GM12892 (cell line): Measurements from ENCODE around the gene RPS13.
"Not testable (repeated sequence)": the region's sequence is repeated elsewhere in the genome, so short reads cannot be mapped to it uniquely, and the experiment has no call there.

ENCODE experiments used
- DNase-seq: peaks from one replicate; pipeline ENCODE4 v3.0.0; 2011; ENCODE audit not compliant: insufficient read length
- FAIRE-seq: peaks from 2 replicates; lab custom pipeline; 2011; peaks lifted over from hg19 to GRCh38; lab: Jason Lieb, UNC
- POLR2A ChIP-seq: IDR thresholded peaks from 2 replicates; pipeline ENCODE4 v1.6.1; 2011; ENCODE audit warnings: low read depth, low read length, control low read depth
- POLR2AphosphoS5 ChIP-seq: IDR thresholded peaks from 2 replicates; pipeline ENCODE4 v1.6.1; 2011; ENCODE audit warnings: low read depth, low read length, control low read depth
- TAF1 ChIP-seq: IDR thresholded peaks from 2 replicates; pipeline ENCODE4 v1.6.1; 2011; ENCODE audit warnings: low read depth, mild to moderate bottlenecking, control low read depth, low read length, borderline replicate concordance

Gene RPS13

DNA sequence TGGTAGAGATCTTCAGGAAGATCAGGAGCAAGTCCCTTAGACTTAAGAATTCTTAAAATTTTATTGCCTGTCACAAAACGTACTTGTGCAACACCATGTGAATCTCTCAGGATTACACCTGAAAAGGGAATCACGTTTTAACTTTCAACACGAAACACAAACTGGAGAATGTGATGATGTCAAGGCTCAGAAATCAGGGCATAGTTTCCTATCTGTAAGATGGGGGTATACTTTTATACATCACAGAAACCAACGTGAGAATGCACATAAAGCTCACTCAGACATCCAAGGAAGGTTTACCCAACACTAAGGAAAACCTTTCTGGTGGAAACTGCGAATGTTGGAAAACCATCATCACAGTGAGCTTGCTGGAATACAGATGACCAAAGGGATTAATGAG is 2.0 kb downstream of the RPS13 start:
- DNase-seq (no peak), FAIRE-seq (no peak)
- TF ChIP-seq POLR2A (no peak), POLR2AphosphoS5 (no peak; the same call in 1 of the 2 replicates), TAF1 (no peak)

DNA sequence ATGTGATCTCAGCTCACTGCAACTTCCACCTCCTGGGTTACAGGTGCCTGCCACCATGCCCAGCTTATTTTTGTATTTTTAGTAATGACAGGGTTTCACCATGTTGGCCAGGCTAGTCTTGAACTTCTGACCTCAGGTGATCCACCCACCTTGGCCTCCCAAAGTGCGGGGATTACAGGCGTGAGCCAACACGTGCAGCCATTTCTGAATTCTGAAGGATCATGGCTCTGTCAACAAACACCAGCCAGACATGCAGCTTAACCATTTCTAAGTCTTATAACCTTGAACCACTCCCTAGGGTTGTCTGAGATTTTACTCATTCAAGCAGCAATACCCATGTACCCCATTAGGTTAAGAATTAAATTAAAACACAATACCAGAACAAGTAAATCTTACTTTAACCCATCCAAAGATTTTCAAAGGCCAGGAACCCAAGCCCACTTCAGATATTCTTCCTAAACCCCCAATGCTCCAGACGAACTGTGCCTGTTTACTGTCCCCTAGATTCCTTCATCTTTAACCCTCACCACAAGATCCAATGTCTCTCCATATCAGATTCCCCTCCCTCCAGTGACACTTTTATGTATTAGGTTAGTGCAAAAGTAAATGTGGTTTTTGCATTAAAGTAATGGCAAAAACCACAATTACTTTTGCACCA is 4.0 kb downstream of the RPS13 start:
- TF ChIP-seq TAF1 (no peak), POLR2A (peak; percentile 55; the same call in 1 of the 2 replicates), POLR2AphosphoS5 (peak; percentile 69)
- FAIRE-seq (no peak), DNase-seq (no peak)

DNA sequence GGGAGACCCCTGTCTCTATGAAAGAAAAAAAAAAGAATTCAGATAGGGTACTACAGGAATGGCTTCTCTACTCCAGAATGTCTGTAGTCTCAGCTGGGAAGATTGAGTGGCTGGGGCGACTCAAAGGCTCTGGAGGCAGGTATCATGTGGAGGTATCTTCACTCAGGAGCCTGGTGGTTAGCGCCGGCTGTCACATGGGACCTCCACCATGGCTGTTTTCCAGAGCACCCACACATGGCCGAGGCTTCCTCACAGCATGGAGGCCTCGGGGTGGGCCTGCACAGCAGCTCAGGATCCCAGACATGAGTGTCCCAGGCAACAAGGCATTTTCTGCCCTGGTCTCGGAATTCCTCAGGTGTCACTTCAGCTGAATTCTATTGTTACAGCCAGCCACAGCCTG is 10.1 kb downstream of the RPS13 start:
- no peak for FAIRE-seq
- no peak for DNase-seq
- TF ChIP-seq TAF1 (no peak), POLR2A (no peak), POLR2AphosphoS5 (no peak)

DNA sequence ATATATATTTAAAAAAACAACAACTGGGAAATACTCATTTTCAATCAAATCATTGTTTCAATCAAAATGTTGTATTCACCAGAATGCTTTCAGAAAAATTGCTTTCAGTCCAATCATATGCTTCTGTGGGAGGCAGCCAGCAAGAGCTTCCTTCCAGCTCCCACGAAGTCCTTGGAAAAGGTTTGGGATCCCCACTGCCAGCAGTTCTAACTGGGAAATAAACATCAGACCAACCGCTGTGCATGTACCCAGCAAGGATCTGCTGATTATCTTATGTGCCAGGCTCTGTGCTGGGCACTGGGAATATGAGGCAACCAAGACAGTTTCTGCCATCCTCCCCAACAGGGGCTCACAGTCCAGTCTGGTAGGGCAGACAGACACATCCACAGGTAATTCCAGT is 10.8 kb downstream of the RPS13 start:
- no peak for TF ChIP-seq TAF1
- TF ChIP-seq POLR2AphosphoS5: no peak
- no peak for TF ChIP-seq POLR2A
- DNase-seq (no peak), FAIRE-seq (no peak)

- peak; percentile 77 for FAIRE-seq
- no peak for TF ChIP-seq TAF1
- TF ChIP-seq POLR2AphosphoS5: no peak
- DNase-seq: no peak
These were observed 14.1 kb downstream of the RPS13 start for GRCh38 chr11:17063171-17064002.

GRCh38 chr11:17051146-17051545 is 26.3 kb downstream of the RPS13 start:
- FAIRE-seq: not testable (repeated sequence)

GRCh38 chr11:17048491-17048890 is 29.0 kb downstream of the RPS13 start:
- not testable (repeated sequence) for FAIRE-seq, DNase-seq

More at GRCh38 chr11:17051146-17051545, 26.3 kb downstream of the RPS13 start:
- DNase-seq: not testable (repeated sequence)

DNA sequence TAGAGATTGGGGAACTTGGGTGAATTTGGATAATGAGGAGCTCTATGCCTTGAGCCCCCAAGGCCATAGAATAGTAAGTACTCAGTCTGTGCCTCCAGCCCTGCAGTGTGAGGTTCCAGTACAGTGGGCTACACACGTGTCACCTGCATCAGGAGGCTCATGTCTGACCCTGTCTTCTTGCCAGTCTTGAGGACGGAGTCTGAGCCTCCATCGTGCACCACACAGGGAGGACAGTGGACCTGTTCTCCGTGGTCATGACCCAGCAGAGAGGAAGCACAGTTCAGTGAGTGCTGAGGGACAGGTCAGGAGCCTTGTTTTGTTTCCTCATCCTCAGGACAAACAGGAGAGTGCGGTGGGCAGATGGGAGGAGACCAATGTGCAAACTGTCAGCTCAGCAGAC is 30.8 kb downstream of the RPS13 start:
- no peak for FAIRE-seq

GRCh38 chr11:17036666-17037658 is 40.5 kb downstream of the RPS13 start:
- FAIRE-seq (no peak), DNase-seq (no peak)
- TF ChIP-seq TAF1: no peak
- TF ChIP-seq POLR2A: no peak
- no peak for TF ChIP-seq POLR2AphosphoS5

More for the DNA sequence above, 30.8 kb downstream of the RPS13 start:
- no peak for TF ChIP-seq POLR2AphosphoS5
- no peak for TF ChIP-seq POLR2A
- no peak for TF ChIP-seq TAF1
- DNase-seq: no peak

- FAIRE-seq, DNase-seq: not testable (repeated sequence)
These were observed 43.4 kb downstream of the RPS13 start for GRCh38 chr11:17034027-17034426.

- no peak for TF ChIP-seq POLR2AphosphoS5
- TF ChIP-seq POLR2A: no peak
- TF ChIP-seq TAF1: no peak
- no peak for FAIRE-seq
These were observed 50.9 kb downstream of the RPS13 start for GRCh38 chr11:17026487-17027082.

More at GRCh38 chr11:17026487-17027082, 50.9 kb downstream of the RPS13 start:
- DNase-seq: no peak
